ENCODE data around the gene CYP39A1. TPM values are rescaled to one million over a fixed set of nuclear protein-coding genes. Genes with fewer than 3 reads are reported as not detected.

Gene CYP39A1
- total RNA-seq, 2 experiments from 2014 or later = not detected

- intact Hi-C loops (cut with micrococcal nuclease) = no loop called here
- H3K4me1 Mint-ChIP-seq (ENCODE audit: low read depth) = no peaks in the 10 kb centered on the region
- peaks cover 36% of the 10 kb centered on the region for H3K27me3 Mint-ChIP-seq (ENCODE audit: low read depth)
- CTCF ChIA-PET = no interaction called here
- no peak overlapping the region for H3K27ac Mint-ChIP-seq
- peaks cover 9% of the 10 kb centered on the region for H3K9me3 Mint-ChIP-seq
- H3K4me3 Mint-ChIP-seq = no peak overlapping the region
- no peaks in the 10 kb centered on the region for H3K36me3 Mint-ChIP-seq (ENCODE audit: low read depth)
- DNase-seq = no peak
Observed at GRCh38 chr6:46575530-46575929, 77.1 kb downstream of the CYP39A1 start.

- peaks cover 9% of the 10 kb centered on the region for H3K9me3 Mint-ChIP-seq
- peaks cover 36% of the 10 kb centered on the region for H3K27me3 Mint-ChIP-seq (ENCODE audit: low read depth)
- H3K4me1 Mint-ChIP-seq (ENCODE audit: low read depth) = no peaks in the 10 kb centered on the region
- H3K4me3 Mint-ChIP-seq = no peak overlapping the region
- H3K36me3 Mint-ChIP-seq (ENCODE audit: low read depth) = no peaks in the 10 kb centered on the region
- no peak overlapping the region for H3K27ac Mint-ChIP-seq
- CTCF ChIA-PET = no interaction called here
- DNase-seq = no peak
- intact Hi-C loops (cut with micrococcal nuclease) = no loop called here
Observed at GRCh38 chr6:46573140-46573539, 79.5 kb downstream of the CYP39A1 start.

GRCh38 chr6:46565531-46565930, 87.1 kb downstream of the CYP39A1 start:
- Mint-ChIP-seq H3K27me3 (ENCODE audit: low read depth) (peaks cover 11% of the 10 kb centered on the region), H3K36me3 (ENCODE audit: low read depth) (no peaks in the 10 kb centered on the region), H3K27ac (no peak overlapping the region), H3K4me1 (ENCODE audit: low read depth) (no peaks in the 10 kb centered on the region), H3K9me3 (peaks cover 1% of the 10 kb centered on the region), H3K4me3 (no peak overlapping the region)
- DNase-seq = no peak
- intact Hi-C loops (cut with micrococcal nuclease) = no loop called here
- CTCF ChIA-PET = no interaction called here

GRCh38 chr6:46563924-46564323, 88.7 kb downstream of the CYP39A1 start:
- Mint-ChIP-seq H3K36me3 (ENCODE audit: low read depth) (no peaks in the 10 kb centered on the region), H3K4me3 (no peak overlapping the region), H3K27ac (no peak overlapping the region), H3K27me3 (ENCODE audit: low read depth) (peaks cover 11% of the 10 kb centered on the region), H3K4me1 (ENCODE audit: low read depth) (no peaks in the 10 kb centered on the region), H3K9me3 (peaks cover 1% of the 10 kb centered on the region)
- CTCF ChIA-PET = no interaction called here
- intact Hi-C loops (cut with micrococcal nuclease) = no loop called here
- DNase-seq = no peak

GRCh38 chr6:46556053-46556452, 96.6 kb downstream of the CYP39A1 start:
- DNase-seq = no peak
- no peaks in the 10 kb centered on the region for H3K36me3 Mint-ChIP-seq (ENCODE audit: low read depth)
- H3K27ac Mint-ChIP-seq = no peak overlapping the region
- H3K4me1 Mint-ChIP-seq (ENCODE audit: low read depth) = no peaks in the 10 kb centered on the region
- intact Hi-C loops (cut with micrococcal nuclease) = no loop called here
- no peaks in the 10 kb centered on the region for H3K9me3 Mint-ChIP-seq
- CTCF ChIA-PET = no interaction called here
- H3K27me3 Mint-ChIP-seq (ENCODE audit: low read depth) = peaks cover 19% of the 10 kb centered on the region
- H3K4me3 Mint-ChIP-seq = no peak overlapping the region

GRCh38 chr6:46555129-46555528, 97.5 kb downstream of the CYP39A1 start:
- H3K27me3 Mint-ChIP-seq (ENCODE audit: low read depth) = peaks cover 21% of the 10 kb centered on the region
- CTCF ChIA-PET = no interaction called here
- no peak overlapping the region for H3K27ac Mint-ChIP-seq
- intact Hi-C loops (cut with micrococcal nuclease) = no loop called here
- no peaks in the 10 kb centered on the region for H3K4me1 Mint-ChIP-seq (ENCODE audit: low read depth)
- DNase-seq = no peak
- H3K36me3 Mint-ChIP-seq (ENCODE audit: low read depth) = no peaks in the 10 kb centered on the region
- H3K9me3 Mint-ChIP-seq = no peaks in the 10 kb centered on the region
- no peak overlapping the region for H3K4me3 Mint-ChIP-seq

GRCh38 chr6:46549155-46549554, 103.5 kb downstream of the CYP39A1 start:
- CTCF ChIA-PET = no interaction called here
- Mint-ChIP-seq H3K4me3 (no peak overlapping the region), H3K36me3 (ENCODE audit: low read depth) (no peaks in the 10 kb centered on the region), H3K27me3 (ENCODE audit: low read depth) (peaks cover 24% of the 10 kb centered on the region), H3K4me1 (ENCODE audit: low read depth) (no peaks in the 10 kb centered on the region), H3K27ac (no peak overlapping the region), H3K9me3 (peaks cover 1% of the 10 kb centered on the region)
- intact Hi-C loops (cut with micrococcal nuclease) = no loop called here
- DNase-seq = no peak

- no peak for DNase-seq
- no peaks in the 10 kb centered on the region for H3K36me3 Mint-ChIP-seq (ENCODE audit: low read depth)
- peaks cover 5% of the 10 kb centered on the region for H3K9me3 Mint-ChIP-seq
- no peak overlapping the region for H3K4me3 Mint-ChIP-seq
- H3K27me3 Mint-ChIP-seq (ENCODE audit: low read depth) = peaks cover 41% of the 10 kb centered on the region
- intact Hi-C loops (cut with micrococcal nuclease) = no loop called here
- H3K27ac Mint-ChIP-seq = no peak overlapping the region
- CTCF ChIA-PET = no interaction called here
- no peaks in the 10 kb centered on the region for H3K4me1 Mint-ChIP-seq (ENCODE audit: low read depth)
Observed at GRCh38 chr6:46541556-46541955, 111.1 kb downstream of the CYP39A1 start.

- no peaks in the 10 kb centered on the region for H3K4me1 Mint-ChIP-seq (ENCODE audit: low read depth)
- intact Hi-C loops (cut with micrococcal nuclease) = no loop called here
- CTCF ChIA-PET = no interaction called here
Observed at GRCh38 chr6:46539866-46540265, 112.8 kb downstream of the CYP39A1 start.

GRCh38 chr6:46538800-46539480, 113.7 kb downstream of the CYP39A1 start:
- no peak for DNase-seq
- Mint-ChIP-seq H3K27me3 (ENCODE audit: low read depth) (peaks cover 37% of the 10 kb centered on the region), H3K4me1 (ENCODE audit: low read depth) (no peaks in the 10 kb centered on the region), H3K27ac (no peak overlapping the region), H3K9me3 (peaks cover 2% of the 10 kb centered on the region), H3K4me3 (no peak overlapping the region), H3K36me3 (ENCODE audit: low read depth) (no peaks in the 10 kb centered on the region)
- intact Hi-C loops (cut with micrococcal nuclease) = no loop called here
- CTCF ChIA-PET = interaction anchor here (0.6 kb wide), 1 partner anchor 1787 kb away, joined by 3 read pairs; no protein-coding TSS in a partner anchor

More at GRCh38 chr6:46539866-46540265, 112.8 kb downstream of the CYP39A1 start:
- Mint-ChIP-seq H3K9me3 (peaks cover 5% of the 10 kb centered on the region), H3K36me3 (ENCODE audit: low read depth) (no peaks in the 10 kb centered on the region), H3K27ac (no peak overlapping the region), H3K27me3 (ENCODE audit: low read depth) (peaks cover 42% of the 10 kb centered on the region), H3K4me3 (no peak overlapping the region)
- no peak for DNase-seq

- H3K9me3 Mint-ChIP-seq = no peaks in the 10 kb centered on the region
- H3K4me3 Mint-ChIP-seq = no peak overlapping the region
- no peaks in the 10 kb centered on the region for H3K4me1 Mint-ChIP-seq (ENCODE audit: low read depth)
- CTCF ChIA-PET = no interaction called here
- H3K27me3 Mint-ChIP-seq (ENCODE audit: low read depth) = peaks cover 39% of the 10 kb centered on the region
- no peak for DNase-seq
- no peaks in the 10 kb centered on the region for H3K36me3 Mint-ChIP-seq (ENCODE audit: low read depth)
- intact Hi-C loops (cut with micrococcal nuclease) = no loop called here
- H3K27ac Mint-ChIP-seq = no peak overlapping the region
Observed at GRCh38 chr6:46530896-46531295, 121.7 kb downstream of the CYP39A1 start.

- no peak overlapping the region for H3K27ac Mint-ChIP-seq
Observed at GRCh38 chr6:46528961-46529750, 123.5 kb downstream of the CYP39A1 start.

GRCh38 chr6:46526607-46527006, 126.0 kb downstream of the CYP39A1 start:
- H3K36me3 Mint-ChIP-seq (ENCODE audit: low read depth) = no peaks in the 10 kb centered on the region
- CTCF ChIA-PET = no interaction called here
- H3K27me3 Mint-ChIP-seq (ENCODE audit: low read depth) = peaks cover 31% of the 10 kb centered on the region
- no peak overlapping the region for H3K27ac Mint-ChIP-seq
- no peaks in the 10 kb centered on the region for H3K9me3 Mint-ChIP-seq
- no peaks in the 10 kb centered on the region for H3K4me1 Mint-ChIP-seq (ENCODE audit: low read depth)
- H3K4me3 Mint-ChIP-seq = no peak overlapping the region
- DNase-seq = no peak
- intact Hi-C loops (cut with micrococcal nuclease) = no loop called here

More at GRCh38 chr6:46528961-46529750, 123.5 kb downstream of the CYP39A1 start:
- Mint-ChIP-seq H3K9me3 (no peaks in the 10 kb centered on the region), H3K27me3 (ENCODE audit: low read depth) (peaks cover 38% of the 10 kb centered on the region), H3K4me1 (ENCODE audit: low read depth) (no peaks in the 10 kb centered on the region), H3K36me3 (ENCODE audit: low read depth) (no peaks in the 10 kb centered on the region), H3K4me3 (no peak overlapping the region)
- no peak for DNase-seq
- CTCF ChIA-PET = interaction anchor here (0.7 kb wide), 1 partner anchor 18 kb away, joined by 3 read pairs; no protein-coding TSS in a partner anchor
- intact Hi-C loops (cut with micrococcal nuclease) = no loop called here
